ENCODE measurements around the gene SERBP1. TPM values are rescaled to one million over a fixed set of nuclear protein-coding genes. Genes with fewer than 3 reads are reported as not detected.

Gene SERBP1
- total and polyA plus RNA-seq, 2 of the 8 experiments (the other 6 are each of a cell fraction or from before 2014, with no cell fraction given): 229 to 536 TPM

DNA sequence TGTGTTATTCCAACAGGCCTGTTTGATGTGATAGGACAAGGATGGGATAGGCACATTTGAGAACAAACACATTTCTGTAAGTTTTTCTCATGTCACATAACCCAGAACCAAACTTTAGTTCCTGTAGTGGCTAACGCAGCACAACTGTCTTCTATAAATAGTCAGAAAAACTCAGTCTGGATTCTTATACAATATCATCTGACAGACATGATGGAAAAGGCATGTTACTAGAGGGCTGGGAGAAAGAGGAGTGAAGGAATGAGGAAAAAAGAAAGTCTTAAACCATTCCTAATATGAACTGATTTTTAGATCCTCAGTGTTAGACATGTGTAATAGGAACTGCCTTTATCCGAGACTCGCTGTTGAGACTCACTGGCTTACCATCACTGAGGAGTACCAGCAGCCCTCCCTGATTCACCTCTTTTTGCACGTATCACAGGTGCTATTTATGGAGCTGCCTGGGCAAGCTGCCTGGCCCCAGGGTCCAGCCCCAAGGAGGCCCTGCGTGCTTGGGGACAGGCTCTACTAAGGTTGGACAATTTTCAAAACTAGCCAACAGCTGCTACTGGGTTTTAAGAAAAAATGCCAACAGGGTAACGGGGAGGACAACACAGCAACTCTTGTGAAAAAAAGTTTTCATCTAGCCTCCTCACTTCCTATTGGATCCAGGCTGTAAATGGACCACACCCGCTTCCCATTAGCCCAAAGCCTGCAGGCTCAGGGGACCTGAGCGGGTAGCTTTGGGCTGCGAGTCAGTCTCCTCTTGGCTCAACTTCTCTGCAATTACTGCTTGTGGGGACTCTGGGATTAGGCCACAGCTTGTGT is 30.7 kb upstream of the SERBP1 start (continued):
- TF ChIP-seq SP1 (IDR thresholded peaks at IDR 0.05; ENCODE audit: low read depth, low read length): no peak
- no peak for TF ChIP-seq ASH2L (IDR thresholded peaks at IDR 0.05; ENCODE audit: low read length)
- no peak for TF ChIP-seq BCL11A (IDR thresholded peaks at IDR 0.05; ENCODE audit: low read depth in 2 of 2, low read length in 2 of 2)
- TF ChIP-seq ZNF274 (IDR thresholded peaks at IDR 0.05; ENCODE audit: borderline replicate concordance, extremely low read depth, low read length): no peak
- no peak for TF ChIP-seq CEBPB (IDR thresholded peaks at IDR 0.05; ENCODE audit: low read depth, low read length)
- no peak for TF ChIP-seq EGR1 (IDR thresholded peaks at IDR 0.05; ENCODE audit: borderline replicate concordance, low read depth, low read length)
- no peak for TF ChIP-seq CTBP2 (IDR thresholded peaks at IDR 0.05; ENCODE audit: borderline replicate concordance, insufficient read depth, insufficient read length, low read length)
